Natural killer cell treated with Interleukin-12 subunit alpha and Interleukin-12 subunit beta and Interleukin-15 and Interleukin-18, amount 100 ng/mL, for 72 hours (primary cell): ENCODE results near the gene RING1. TPM values are rescaled to one million over a fixed set of nuclear protein-coding genes. Genes with fewer than 3 reads are reported as not detected.
A peak's percentile ranks its signal among the peaks of the same experiment; 100 is the strongest.

ENCODE experiments used
- ATAC-seq, 2 donors: fragments of 150-1000 bp; cut with Tn5 transposase in 1 of 2; sonication (Bioruptor Pico), chemical (Tn5 transposase) in 1 of 2; 2 replicates each; pipeline ENCODE4 v1.10.0; 2021
- DNase-seq: peaks from one replicate; pipeline ENCODE4 v3.0.0; 2022; ENCODE audit warnings: low spot score
- H3K27ac Mint-ChIP-seq, 2 donors: 1 replicate in 1 of 2; 2 replicates in 1 of 2; pipeline ENCODE4 v1.8.0; 2022; ENCODE audit warnings: mixed read lengths in 2 of 2, mild to moderate bottlenecking in 1 of 2, moderate library complexity in 1 of 2
- H3K27me3 Mint-ChIP-seq, 2 donors: 1 replicate in 1 of 2; 2 replicates in 1 of 2; pipeline ENCODE4 v1.8.0; 2022; ENCODE audit warnings: mixed read lengths in 2 of 2
- H3K36me3 Mint-ChIP-seq: one replicate; pipeline ENCODE4 v1.8.0; 2022; ENCODE audit warnings: mixed read lengths
- H3K4me1 Mint-ChIP-seq, 2 donors: 1 replicate in 1 of 2; 2 replicates in 1 of 2; pipeline ENCODE4 v1.8.0; 2022; ENCODE audit warnings: low read depth in 2 of 2, mixed read lengths in 2 of 2, mild to moderate bottlenecking in 1 of 2
- H3K4me3 Mint-ChIP-seq: one replicate; pipeline ENCODE4 v1.8.0; 2022; ENCODE audit warnings: mixed read lengths
- H3K9me3 Mint-ChIP-seq: 2 replicates; pipeline ENCODE4 v1.8.0; 2022; ENCODE audit warnings: mixed read lengths
- total RNA-seq, 2 donors: library from RNA; stranded (reverse); gene quantifications; one replicate each; pipeline ENCODE4 v1.2.3, GENCODE V29; 2022

The RING1 gene
- 10 to 100 TPM; 31.1 to 35.5 TPM for total RNA-seq

- H3K27me3 Mint-ChIP-seq, result peaks cover 9 to 13% of the 10 kb centered on the region in 2 donors
- H3K4me3 Mint-ChIP-seq, result peak within 1 kb of the TSS; percentile 89
- peak within 1 kb of the TSS; percentile 87 for H3K27ac Mint-ChIP-seq
- peaks cover 12% of the 10 kb centered on the region for H3K36me3 Mint-ChIP-seq
- ATAC-seq, result peak; percentile 75 to 83
- no peaks in the 10 kb centered on the region for H3K9me3 Mint-ChIP-seq
- peaks cover 53 to 56% of the 10 kb centered on the region in 2 donors for H3K4me1 Mint-ChIP-seq
- peak; percentile 90 for DNase-seq
Measured at GRCh38 chr6:33208091-33208967, at the start of gene RING1. RING1 (plus strand) TSS chr6:33208500; CDS start chr6:33208823, 323 bp downstream.

- ATAC-seq (no peak), DNase-seq (no peak)
- Mint-ChIP-seq H3K36me3 (no peaks in the 10 kb centered on the region), H3K27ac (no peak overlapping the region), H3K4me1 (peaks cover 10% of the 10 kb centered on the region in 2 donors), H3K9me3 (no peaks in the 10 kb centered on the region), H3K4me3 (no peak overlapping the region), H3K27me3 (peaks cover 2 to 5% of the 10 kb centered on the region in 2 donors)
Measured at GRCh38 chr6:33160096-33160495, 48.2 kb upstream of the RING1 start.

GRCh38 chr6:33160728-33161344, 47.5 kb upstream of the RING1 start:
- Mint-ChIP-seq H3K4me3 (peak overlapping the region; percentile 85), H3K9me3 (no peaks in the 10 kb centered on the region), H3K36me3 (no peaks in the 10 kb centered on the region), H3K4me1 (peaks cover 10% of the 10 kb centered on the region in 2 donors), H3K27me3 (peaks cover 2 to 5% of the 10 kb centered on the region in 2 donors), H3K27ac (peak overlapping the region in 1 of 2 donors; percentile 79)
- ATAC-seq (no peak), DNase-seq (no peak)

- no peaks in the 10 kb centered on the region for H3K36me3 Mint-ChIP-seq
- H3K4me1 Mint-ChIP-seq, result peaks cover 10% of the 10 kb centered on the region in 2 donors
- ATAC-seq (peak; percentile 91 to 93), DNase-seq (peak; percentile 89)
- H3K4me3 Mint-ChIP-seq, result peak overlapping the region; percentile 85
- H3K27ac Mint-ChIP-seq, result peak overlapping the region in 1 of 2 donors; percentile 79
- peaks cover 2 to 5% of the 10 kb centered on the region in 2 donors for H3K27me3 Mint-ChIP-seq
- H3K9me3 Mint-ChIP-seq, result no peaks in the 10 kb centered on the region
Measured at GRCh38 chr6:33161354-33162331, 46.7 kb upstream of the RING1 start.

GRCh38 chr6:33163540-33163939, 44.8 kb upstream of the RING1 start:
- ATAC-seq, result no peak
- DNase-seq, result no peak
- Mint-ChIP-seq H3K36me3 (no peaks in the 10 kb centered on the region), H3K4me3 (no peak overlapping the region), H3K27ac (no peak overlapping the region), H3K27me3 (peaks cover 2 to 5% of the 10 kb centered on the region in 2 donors), H3K4me1 (peaks cover 10% of the 10 kb centered on the region in 2 donors), H3K9me3 (no peaks in the 10 kb centered on the region)

GRCh38 chr6:33164176-33164575, 44.1 kb upstream of the RING1 start:
- DNase-seq (peak; percentile 52), ATAC-seq (no peak)
- H3K27ac Mint-ChIP-seq, result no peak overlapping the region
- H3K27me3 Mint-ChIP-seq, result peaks cover 2 to 5% of the 10 kb centered on the region in 2 donors
- no peak overlapping the region for H3K4me3 Mint-ChIP-seq
- H3K4me1 Mint-ChIP-seq, result peaks cover 10% of the 10 kb centered on the region in 2 donors
- H3K9me3 Mint-ChIP-seq, result no peaks in the 10 kb centered on the region
- H3K36me3 Mint-ChIP-seq, result no peaks in the 10 kb centered on the region

GRCh38 chr6:33164665-33165373, 43.5 kb upstream of the RING1 start:
- no peak overlapping the region for H3K27ac Mint-ChIP-seq
- ATAC-seq, result no peak

GRCh38 chr6:33165581-33166258, 42.6 kb upstream of the RING1 start:
- Mint-ChIP-seq H3K27me3 (peaks cover 2 to 5% of the 10 kb centered on the region in 2 donors), H3K4me1 (peaks cover 10% of the 10 kb centered on the region in 2 donors), H3K9me3 (no peaks in the 10 kb centered on the region), H3K36me3 (no peaks in the 10 kb centered on the region), H3K27ac (peak overlapping the region in 1 of 2 donors; percentile 1), H3K4me3 (no peak overlapping the region)
- DNase-seq, result peak; percentile 59
- no peak for ATAC-seq

More at GRCh38 chr6:33164665-33165373, 43.5 kb upstream of the RING1 start:
- peak; percentile 13 for DNase-seq
- Mint-ChIP-seq H3K9me3 (no peaks in the 10 kb centered on the region), H3K4me1 (peaks cover 10% of the 10 kb centered on the region in 2 donors), H3K27me3 (peaks cover 2 to 5% of the 10 kb centered on the region in 2 donors), H3K36me3 (no peaks in the 10 kb centered on the region), H3K4me3 (no peak overlapping the region)

- H3K4me1 Mint-ChIP-seq, result peaks cover 6 to 9% of the 10 kb centered on the region in 2 donors
- no peaks in the 10 kb centered on the region for H3K9me3 Mint-ChIP-seq
- H3K36me3 Mint-ChIP-seq, result no peaks in the 10 kb centered on the region
- DNase-seq, result peak; percentile 10
- ATAC-seq, result no peak
- no peak overlapping the region for H3K4me3 Mint-ChIP-seq
- H3K27me3 Mint-ChIP-seq, result peaks cover 2 to 5% of the 10 kb centered on the region in 2 donors
- H3K27ac Mint-ChIP-seq, result no peak overlapping the region
Measured at GRCh38 chr6:33166363-33166762, 41.9 kb upstream of the RING1 start.

GRCh38 chr6:33166811-33167210, 41.5 kb upstream of the RING1 start:
- DNase-seq (peak; percentile 51), ATAC-seq (no peak)
- peaks cover 2 to 5% of the 10 kb centered on the region in 2 donors for H3K4me1 Mint-ChIP-seq
- no peaks in the 10 kb centered on the region for H3K36me3 Mint-ChIP-seq
- H3K4me3 Mint-ChIP-seq, result no peak overlapping the region
- H3K27ac Mint-ChIP-seq, result no peak overlapping the region
- no peaks in the 10 kb centered on the region for H3K9me3 Mint-ChIP-seq
- peaks cover 0 to 5% of the 10 kb centered on the region in 2 donors for H3K27me3 Mint-ChIP-seq

GRCh38 chr6:33167374-33168283, 40.7 kb upstream of the RING1 start:
- Mint-ChIP-seq H3K4me3 (no peak overlapping the region), H3K27ac (no peak overlapping the region), H3K9me3 (no peaks in the 10 kb centered on the region), H3K27me3 (peaks cover 0 to 5% of the 10 kb centered on the region in 2 donors), H3K4me1 (no peaks in the 10 kb centered on the region), H3K36me3 (no peaks in the 10 kb centered on the region)
- no peak for ATAC-seq
- peak; percentile 55 for DNase-seq

- H3K9me3 Mint-ChIP-seq, result no peaks in the 10 kb centered on the region
- no peak overlapping the region for H3K4me3 Mint-ChIP-seq
- ATAC-seq (no peak), DNase-seq (peak; percentile 29)
- peaks cover 0 to 5% of the 10 kb centered on the region in 2 donors for H3K27me3 Mint-ChIP-seq
- no peaks in the 10 kb centered on the region for H3K4me1 Mint-ChIP-seq
- H3K27ac Mint-ChIP-seq, result no peak overlapping the region
- no peaks in the 10 kb centered on the region for H3K36me3 Mint-ChIP-seq
Measured at GRCh38 chr6:33168284-33168601, 40.1 kb upstream of the RING1 start.
